Panc1 (cell line): Measurements from ENCODE around the gene TNNT3. TPM values are rescaled to one million over a fixed set of nuclear protein-coding genes. Genes with fewer than 3 reads are reported as not detected.

ENCODE experiments used
- ATAC-seq: fragments of 200-7000 bp; cut with Tn5 transposase; 2 replicates; pipeline ENCODE4 v1.9.1; 2020; ENCODE audit warnings: mild to moderate bottlenecking, moderate library complexity
- BruUV-seq: library from RNA; stranded (reverse); fragments of 400-500 nt; replicated peaks from 2 replicates; lab custom pipeline; 2021; lab: Mats Ljungman, UMichigan
- CTCF ChIA-PET: fragments of 300-600 bp; sonication (Branson Sonifier 250); formaldehyde crosslinking; loops from one replicate; lab custom pipeline; 2022; ENCODE audit warnings: antibody characterized with exemption; lab: Charles Lee
- POLR2A ChIA-PET: fragments of 300-600 bp; sonication (Branson Sonifier 250); formaldehyde crosslinking; loops from one replicate; lab custom pipeline; 2022; ENCODE audit warnings: antibody characterized with exemption; lab: Charles Lee
- DNase-seq: peaks from one replicate; pipeline ENCODE4 v3.0.0-alpha.2; 2010; ENCODE audit warnings: low read depth, low spot score
- H3K27ac ChIP-seq: 2 replicates; pipeline ENCODE4 v1.5.1; 2011; ENCODE audit warnings: mild to moderate bottlenecking, low read length, inconsistent platforms
- H3K27me3 ChIP-seq: fragments of 200-500 bp; sonication (Bioruptor generic); 2 replicates; pipeline ENCODE4 v1.6.0; 2014; ENCODE audit warnings: low read length, inconsistent platforms; ENCODE audit not compliant: control insufficient read depth, insufficient read depth
- H3K36me3 ChIP-seq: fragments of 200-500 bp; sonication (Bioruptor generic); 2 replicates; pipeline ENCODE4 v1.5.1; 2014; ENCODE audit warnings: inconsistent platforms, mild to moderate bottlenecking, low read length, moderate library complexity; ENCODE audit not compliant: control insufficient read depth, insufficient read depth
- H3K4me1 ChIP-seq: 2 replicates; pipeline ENCODE4 v1.5.1; 2011; ENCODE audit warnings: inconsistent platforms, mild to moderate bottlenecking, low read length, moderate library complexity; ENCODE audit not compliant: control insufficient read depth, insufficient read depth
- H3K4me3 ChIP-seq, 2 experiments: 2 replicates each; pipeline ENCODE4 v1.5.1; 2011 to 2012; ENCODE audit warnings: low read depth in 2 of 2, low read length in 2 of 2, mild to moderate bottlenecking in 2 of 2, inconsistent platforms in 1 of 2, moderate library complexity in 1 of 2
- H3K9me3 ChIP-seq: fragments of 200-500 bp; sonication (Bioruptor generic); 2 replicates; pipeline ENCODE4 v1.5.1; 2014; ENCODE audit warnings: low read depth, mild to moderate bottlenecking, inconsistent platforms, low read length, moderate library complexity; ENCODE audit not compliant: control insufficient read depth, insufficient read depth
- POLR2AphosphoS5 ChIP-seq: IDR thresholded peaks from 2 replicates; pipeline ENCODE4 v1.6.1; 2012; ENCODE audit warnings: mild to moderate bottlenecking, low read depth, low read length, moderate library complexity
- SIN3A ChIP-seq: IDR thresholded peaks from 2 replicates; pipeline ENCODE4 v1.6.1; 2012; ENCODE audit warnings: low read depth, mild to moderate bottlenecking, low read length, moderate library complexity, borderline replicate concordance; ENCODE audit not compliant: insufficient read depth
- TCF7L2 ChIP-seq: IDR thresholded peaks from 2 replicates; pipeline ENCODE4 v1.6.1; 2011; ENCODE audit warnings: mild to moderate bottlenecking, low read depth, low read length, inconsistent platforms
- in situ Hi-C: cut with HindIII; loops from 2 replicates; pipeline ENCODE4 v1.10.0; 2016; ENCODE audit warnings: low sequenced_read_pairs, low pct_unique_long_range_greater_than_20kb
- intact Hi-C: fragments of 100-400 bp; cut with micrococcal nuclease; formaldehyde crosslinking; loops from one replicate; pipeline ENCODE4 v1.10.0; 2022; ENCODE audit not compliant: unreplicated experiment
- total RNA-seq: library from RNA; stranded (reverse); gene quantifications from one replicate; pipeline ENCODE4 v1.2.1, GENCODE V29; 2021; ENCODE audit not compliant: unreplicated experiment
- TF ChIP-seq, protein P1 (sequence below), 2 experiments: IDR thresholded peaks; 2 replicates each; pipeline ENCODE4 v1.6.1; 2011 to 2012; ENCODE audit warnings: low read depth in 2 of 2, control low read depth in 1 of 2, low read length in 1 of 2, mild to moderate bottlenecking in 1 of 2, moderate library complexity in 1 of 2; ENCODE audit not compliant: insufficient read depth in 1 of 2
- TF ChIP-seq, protein P2 (sequence below): fragments of 450-650 bp; IDR thresholded peaks from 2 replicates; pipeline ENCODE4 v1.5.1; 2017; ENCODE audit warnings: mild to moderate bottlenecking

Gene TNNT3
- total RNA-seq, 1 experiment from 2014 or later: 0.41 TPM

DNA sequence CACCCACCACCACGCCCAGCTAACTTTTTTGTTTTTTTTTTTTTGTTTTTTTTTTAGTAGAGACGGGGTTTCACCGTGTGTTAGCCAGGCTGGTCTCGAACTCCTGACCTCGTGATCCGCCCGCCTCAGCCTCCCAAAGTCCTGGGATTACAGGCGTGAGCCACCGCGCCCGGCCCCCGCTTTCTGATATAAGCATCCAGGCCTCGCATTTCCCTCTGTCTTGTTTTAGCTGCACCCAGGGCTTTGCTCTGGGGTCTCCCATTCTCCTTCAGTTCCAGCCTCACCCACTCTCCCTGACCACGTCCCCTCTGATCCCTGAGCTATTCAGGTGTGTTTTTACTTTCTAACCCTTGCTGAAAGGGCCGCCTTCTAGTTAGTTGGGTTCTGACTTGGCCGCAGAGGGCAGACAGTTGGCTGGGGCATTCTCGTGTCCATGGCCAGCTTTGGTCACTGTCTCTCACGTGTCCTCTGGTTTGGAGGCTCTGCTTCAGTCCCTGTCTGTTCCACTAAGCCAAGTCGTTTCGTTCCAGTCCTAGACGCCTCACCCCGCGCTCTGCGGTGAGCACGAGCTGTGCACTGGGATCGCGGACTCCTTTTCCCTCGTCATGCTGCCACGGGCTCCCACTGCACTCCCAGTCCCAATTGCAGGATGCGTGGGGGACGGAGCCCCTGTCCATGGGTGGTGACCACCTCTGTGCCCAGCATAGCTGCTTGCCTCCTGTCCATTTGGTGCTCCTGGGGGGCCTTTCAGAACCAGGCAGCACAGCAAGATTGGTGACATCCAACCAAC, 6.0 kb upstream of the TNNT3 start:
- Histone ChIP-seq H3K4me1 (no peaks in the 10 kb centered on the region), H3K27ac (no peak overlapping the region), H3K4me3 (no peak overlapping the region), H3K9me3 (no peaks in the 10 kb centered on the region), H3K36me3 (no peaks in the 10 kb centered on the region), H3K27me3 (no peaks in the 10 kb centered on the region; the same call in 1 of the 2 replicates)
- no TSS peak for BruUV-seq
- no peak for ATAC-seq
- POLR2A ChIA-PET: no interaction called here
- no peak for DNase-seq
- CTCF ChIA-PET: no interaction called here
- TF ChIP-seq POLR2AphosphoS5 (no peak), TCF7L2 (no peak)
- TF ChIP-seq, protein P1, sequence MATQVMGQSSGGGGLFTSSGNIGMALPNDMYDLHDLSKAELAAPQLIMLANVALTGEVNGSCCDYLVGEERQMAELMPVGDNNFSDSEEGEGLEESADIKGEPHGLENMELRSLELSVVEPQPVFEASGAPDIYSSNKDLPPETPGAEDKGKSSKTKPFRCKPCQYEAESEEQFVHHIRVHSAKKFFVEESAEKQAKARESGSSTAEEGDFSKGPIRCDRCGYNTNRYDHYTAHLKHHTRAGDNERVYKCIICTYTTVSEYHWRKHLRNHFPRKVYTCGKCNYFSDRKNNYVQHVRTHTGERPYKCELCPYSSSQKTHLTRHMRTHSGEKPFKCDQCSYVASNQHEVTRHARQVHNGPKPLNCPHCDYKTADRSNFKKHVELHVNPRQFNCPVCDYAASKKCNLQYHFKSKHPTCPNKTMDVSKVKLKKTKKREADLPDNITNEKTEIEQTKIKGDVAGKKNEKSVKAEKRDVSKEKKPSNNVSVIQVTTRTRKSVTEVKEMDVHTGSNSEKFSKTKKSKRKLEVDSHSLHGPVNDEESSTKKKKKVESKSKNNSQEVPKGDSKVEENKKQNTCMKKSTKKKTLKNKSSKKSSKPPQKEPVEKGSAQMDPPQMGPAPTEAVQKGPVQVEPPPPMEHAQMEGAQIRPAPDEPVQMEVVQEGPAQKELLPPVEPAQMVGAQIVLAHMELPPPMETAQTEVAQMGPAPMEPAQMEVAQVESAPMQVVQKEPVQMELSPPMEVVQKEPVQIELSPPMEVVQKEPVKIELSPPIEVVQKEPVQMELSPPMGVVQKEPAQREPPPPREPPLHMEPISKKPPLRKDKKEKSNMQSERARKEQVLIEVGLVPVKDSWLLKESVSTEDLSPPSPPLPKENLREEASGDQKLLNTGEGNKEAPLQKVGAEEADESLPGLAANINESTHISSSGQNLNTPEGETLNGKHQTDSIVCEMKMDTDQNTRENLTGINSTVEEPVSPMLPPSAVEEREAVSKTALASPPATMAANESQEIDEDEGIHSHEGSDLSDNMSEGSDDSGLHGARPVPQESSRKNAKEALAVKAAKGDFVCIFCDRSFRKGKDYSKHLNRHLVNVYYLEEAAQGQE (IDR thresholded peaks at IDR 0.05; ENCODE audit: insufficient read depth in 1 of 2, low read depth in 2 of 2, low read length in 1 of 2): no peak
- in situ Hi-C loops: no loop called here
- intact Hi-C loops: no loop called here

GRCh38 chr11:1915795-1916131, 3.7 kb upstream of the TNNT3 start:
- no peaks in the 10 kb centered on the region; the same call in 1 of the 2 replicates for H3K27me3 ChIP-seq
- BruUV-seq: no TSS peak
- ChIA-PET POLR2A (no interaction called here), CTCF (no interaction called here)
- intact Hi-C loops (loop anchor here (1.0 kb wide), 1 partner anchor 22 kb away; no protein-coding TSS in a partner anchor), in situ Hi-C loops (no loop called here)
- no peak overlapping the region for H3K27ac ChIP-seq
- TF ChIP-seq, protein P2, sequence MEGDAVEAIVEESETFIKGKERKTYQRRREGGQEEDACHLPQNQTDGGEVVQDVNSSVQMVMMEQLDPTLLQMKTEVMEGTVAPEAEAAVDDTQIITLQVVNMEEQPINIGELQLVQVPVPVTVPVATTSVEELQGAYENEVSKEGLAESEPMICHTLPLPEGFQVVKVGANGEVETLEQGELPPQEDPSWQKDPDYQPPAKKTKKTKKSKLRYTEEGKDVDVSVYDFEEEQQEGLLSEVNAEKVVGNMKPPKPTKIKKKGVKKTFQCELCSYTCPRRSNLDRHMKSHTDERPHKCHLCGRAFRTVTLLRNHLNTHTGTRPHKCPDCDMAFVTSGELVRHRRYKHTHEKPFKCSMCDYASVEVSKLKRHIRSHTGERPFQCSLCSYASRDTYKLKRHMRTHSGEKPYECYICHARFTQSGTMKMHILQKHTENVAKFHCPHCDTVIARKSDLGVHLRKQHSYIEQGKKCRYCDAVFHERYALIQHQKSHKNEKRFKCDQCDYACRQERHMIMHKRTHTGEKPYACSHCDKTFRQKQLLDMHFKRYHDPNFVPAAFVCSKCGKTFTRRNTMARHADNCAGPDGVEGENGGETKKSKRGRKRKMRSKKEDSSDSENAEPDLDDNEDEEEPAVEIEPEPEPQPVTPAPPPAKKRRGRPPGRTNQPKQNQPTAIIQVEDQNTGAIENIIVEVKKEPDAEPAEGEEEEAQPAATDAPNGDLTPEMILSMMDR: no peak
- TF ChIP-seq POLR2AphosphoS5 (no peak), TCF7L2 (no peak), SIN3A (no peak)
- TF ChIP-seq, protein P1 (IDR thresholded peaks at IDR 0.05; ENCODE audit: insufficient read depth in 1 of 2, low read depth in 2 of 2, low read length in 1 of 2): no peak
- H3K4me3 ChIP-seq: no peak overlapping the region
- ATAC-seq (no peak), DNase-seq (no peak)
- no peaks in the 10 kb centered on the region for H3K4me1 ChIP-seq
- no peaks in the 10 kb centered on the region for H3K36me3 ChIP-seq
- H3K9me3 ChIP-seq: no peaks in the 10 kb centered on the region
